K562 (cell line): ENCODE data around the gene NYAP1. TPM values are rescaled to one million over a fixed set of nuclear protein-coding genes. Genes with fewer than 3 reads are reported as not detected.

Experiments
- ATAC-seq: fragments of 200-7000 bp; cut with Tn5 transposase; 3 replicates; pipeline ENCODE4 v1.9.1; 2020; ENCODE audit warnings: moderate library complexity
- BruUV-seq: library from RNA; stranded (reverse); fragments of 400-500 nt; replicated peaks from 2 replicates; lab custom pipeline; 2021; lab: Mats Ljungman, UMichigan
- CTCF ChIA-PET: fragments of 300-600 bp; formaldehyde crosslinking; extraction: SDS; loops from one replicate; lab custom pipeline; 2021; ENCODE audit warnings: low intra/inter-chr PET ratio; lab: Yijun Ruan, JAX
- POLR2A ChIA-PET: fragments of 300-600, 350-650 bp; sonication (Branson Sonifier 250); formaldehyde crosslinking; extraction: SDS; loops from one replicate; lab custom pipeline; 2021; ENCODE audit warnings: antibody characterized with exemption, inconsistent platforms; lab: Yijun Ruan, JAX
- DNase-seq, 4 experiments: peaks; one replicate each; pipeline versions ENCODE4 v3.0.0 to v3.0.0-alpha.2; 2011 to 2018; ENCODE audit warnings: low spot score in 3 of 4, mixed read lengths in 3 of 4; ENCODE audit errors: extremely low read depth in 1 of 4
- FAIRE-seq: peaks from 2 replicates; lab custom pipeline; 2011; peaks lifted over from hg19 to GRCh38; lab: Jason Lieb, UNC
- H2AFZ ChIP-seq: 2 replicates; pipeline ENCODE4 v1.6.0; 2011; ENCODE audit warnings: low read depth, low read length, control low read depth, inconsistent platforms
- H3K27ac ChIP-seq: fragments of 200-600 bp; 3 replicates; pipeline ENCODE4 v1.8.0; 2011; ENCODE audit warnings: low read depth, mild to moderate bottlenecking, control low read depth, inconsistent platforms, low read length, moderate library complexity, mixed read lengths; ENCODE audit errors: extremely low read depth
- H3K27me3 ChIP-seq, 2 experiments: fragments of 300-600 bp in 1 of 2; 2 replicates in 1 of 2; 3 replicates in 1 of 2; pipeline versions ENCODE4 v1.6.0 to v1.8.0; 2011; ENCODE audit warnings: inconsistent platforms in 2 of 2, low read length in 2 of 2, mild to moderate bottlenecking in 1 of 2, mixed read lengths in 1 of 2, moderate library complexity in 1 of 2; ENCODE audit not compliant: control insufficient read depth in 2 of 2, insufficient read depth in 2 of 2
- H3K36me3 ChIP-seq: fragments of 300-600 bp; 3 replicates; pipeline ENCODE4 v1.8.0; 2011; ENCODE audit warnings: mild to moderate bottlenecking, low read length, inconsistent platforms; ENCODE audit not compliant: control insufficient read depth, insufficient read depth
- H3K4me1 ChIP-seq, 2 experiments: fragments of 200-600 bp in 1 of 2; replicated peaks in 1 of 2; 2 replicates in 1 of 2; 3 replicates in 1 of 2; pipeline versions ENCODE4 v1.5.1 to v1.8.0; 2011; ENCODE audit warnings: inconsistent platforms in 2 of 2, low read length in 2 of 2, mild to moderate bottlenecking in 1 of 2, mixed read lengths in 1 of 2, moderate library complexity in 1 of 2; ENCODE audit not compliant: control insufficient read depth in 2 of 2, insufficient read depth in 2 of 2
- H3K4me2 ChIP-seq: 2 replicates; pipeline ENCODE4 v1.6.1; 2011; ENCODE audit warnings: low read length, control low read depth, inconsistent platforms, mixed read lengths; ENCODE audit not compliant: insufficient read depth
- H3K4me3 ChIP-seq: fragments of 200-600 bp; sonication (generic), shearing (Covaris generic); 2 replicates; pipeline ENCODE4 v1.5.1; 2016; ENCODE audit warnings: control low read depth, inconsistent platforms
- H3K79me2 ChIP-seq: fragments of 200-600 bp; 3 replicates; pipeline ENCODE4 v1.8.0; 2011; ENCODE audit warnings: low read length, inconsistent platforms; ENCODE audit not compliant: control insufficient read depth, insufficient read depth
- H3K9ac ChIP-seq, 2 experiments: 2 replicates each; pipeline versions ENCODE4 v1.6.0 to v1.6.1; 2011; ENCODE audit warnings: low read depth in 2 of 2, low read length in 2 of 2, control low read depth in 1 of 2, inconsistent platforms in 1 of 2, mild to moderate bottlenecking in 1 of 2, mixed read lengths in 1 of 2; ENCODE audit not compliant: insufficient read depth in 1 of 2
- H3K9me1 ChIP-seq: one replicate; pipeline ENCODE4 v1.6.0; 2011; ENCODE audit warnings: inconsistent platforms, mild to moderate bottlenecking, low read length, moderate library complexity; ENCODE audit not compliant: control insufficient read depth, insufficient read depth
- H3K9me3 ChIP-seq: replicated peaks from 2 replicates; pipeline ENCODE4 v1.5.1; 2011; ENCODE audit warnings: low read depth, low read length, inconsistent platforms; ENCODE audit not compliant: control insufficient read depth, insufficient read depth
- H4K20me1 ChIP-seq: replicated peaks from 2 replicates; pipeline ENCODE4 v1.6.1; 2011; ENCODE audit warnings: low read length, inconsistent platforms, mixed read lengths; ENCODE audit not compliant: control insufficient read depth, insufficient read depth
- RBM17 ChIP-seq: fragments of 200-400 bp; formaldehyde crosslinking; IDR thresholded peaks from 2 replicates; pipeline ENCODE4 v1.6.1; 2017; ENCODE audit warnings: low read depth, mild to moderate bottlenecking, low read length, borderline replicate concordance
- TAF9B ChIP-seq: fragments of 450-650 bp; IDR thresholded peaks from 2 replicates; pipeline ENCODE4 v1.6.1; 2018; ENCODE audit warnings: mild to moderate bottlenecking; ENCODE audit not compliant: partially characterized antibody
- ZNF699 ChIP-seq: fragments of 250-450 bp; sonication (Bioruptor Pico); IDR thresholded peaks from 2 replicates; pipeline ENCODE4 v1.8.0; 2021; ENCODE audit warnings: mild to moderate bottlenecking, moderate library complexity; ENCODE audit not compliant: insufficient replicate concordance
- WGBS: fragments of 100-300 bp; shearing (Covaris generic); methylation state at CpG from one replicate; pipeline ENCODE4 v1.1.6; 2016; ENCODE audit warnings: low coverage, mixed read lengths; ENCODE audit not compliant: insufficient coverage; ENCODE audit errors: missing lambda C conversion rate; 5-methylcytosine and 5-hydroxymethylcytosine counted together
- in situ Hi-C: fragments of 300-500 bp; cut with MboI; formaldehyde crosslinking; loops from 4 replicates; pipeline ENCODE4 v1.15.0; 2018; ENCODE audit warnings: inconsistent platforms, mixed read lengths
- intact Hi-C: fragments of 100-400 bp; cut with micrococcal nuclease; formaldehyde crosslinking; loops from 2 replicates; pipeline ENCODE4 v1.14.2; 2022
- polyA plus RNA-seq, 8 experiments: library from polyadenylated mRNA; depleted of rRNA in 4 of 8; stranded (reverse) in 5 of 8; unstranded in 3 of 8; fragments of >200 nt; fragmentation: Nextera tagmentation in 2 of 8; fragmentation: Illumina TruSeq in 1 of 8; extraction: Ambion mirVana in 2 of 8; extraction: Trizol in 1 of 8; gene quantifications; 2 replicates each; pipeline versions ENCODE4 v1.2.1 to v1.2.3, GENCODE V29; 2011 to 2014; ENCODE audit warnings: inconsistent platforms in 1 of 8, missing spikeins in 1 of 8
- total RNA-seq, 7 experiments: library from RNA; depleted of rRNA in 6 of 7; stranded (reverse); fragments of >200 nt in 6 of 7; fragmentation: Illumina TruSeq in 2 of 7; extraction: Trizol in 2 of 7; gene quantifications; 2 replicates each; pipeline versions ENCODE4 v1.2.1 to v1.2.3, GENCODE V29; 2011 to 2021; ENCODE audit warnings: low replicate concordance in 1 of 7
- TF ChIP-seq, protein P1 (sequence below): sonication (generic); formaldehyde crosslinking; IDR thresholded peaks from 2 replicates; pipeline ENCODE4 v1.9.0; 2022; ENCODE audit warnings: mild to moderate bottlenecking, missing genetic modification reagents
- TF ChIP-seq, protein P2 (sequence below): fragments of 450-650 bp; formaldehyde crosslinking; IDR thresholded peaks from 2 replicates; pipeline ENCODE4 v1.4.0; 2020; ENCODE audit warnings: mild to moderate bottlenecking
- TF ChIP-seq, protein P3 (sequence below), 2 experiments: IDR thresholded peaks; 2 replicates each; pipeline ENCODE4 v1.6.1; 2012; ENCODE audit warnings: improper control_type of control experiment in 2 of 2, low read depth in 2 of 2, low read length in 2 of 2, borderline replicate concordance in 1 of 2

NYAP1 gene
- total and polyA plus RNA-seq, 9 of the 15 experiments (the other 6 are each of a cell fraction or from before 2014, with no cell fraction given): 0.11 to 0.88 (median 0.22) TPM; not detected in 2

DNA sequence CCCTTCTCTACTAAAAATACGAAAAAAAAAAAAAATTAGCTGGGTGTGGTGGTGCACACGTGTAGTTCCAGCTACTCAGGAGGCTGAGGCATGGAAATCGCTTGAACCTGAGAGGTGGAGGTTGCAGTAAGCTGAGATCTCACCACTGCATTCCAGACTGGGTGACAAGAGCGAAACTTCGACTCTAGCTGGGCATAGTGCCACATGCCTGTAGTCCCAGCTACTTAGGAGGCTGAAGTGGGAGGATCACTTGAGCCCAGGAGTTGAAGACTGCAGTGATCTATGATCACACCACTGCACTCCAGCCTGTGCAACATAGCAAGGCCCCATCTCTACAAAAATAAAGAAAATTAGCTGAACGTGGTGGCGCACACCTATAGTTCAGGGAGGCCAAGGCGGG, 18.4 kb upstream of the NYAP1 start:
- intact Hi-C loops (loop anchor here (5.0 kb wide), 1 partner anchor 387 kb away; the partner anchor contains the start of gene SLC12A9), in situ Hi-C loops (loop anchor here (25.0 kb wide), 1 partner anchor 97 kb away; the partner anchor contains the start of gene SAP25)
- ATAC-seq (no peak), DNase-seq (no peak), FAIRE-seq (peak; percentile 32)
- Histone ChIP-seq H4K20me1 (peaks cover 8% of the 10 kb centered on the region; the same call in 1 of the 2 replicates), H3K4me3 (no peak overlapping the region), H3K36me3 (peaks cover 30% of the 10 kb centered on the region; the same call in 2 of the 3 replicates), H3K4me1 (peaks cover 0 to 26% of the 10 kb centered on the region in 2 experiments; a peak in 4 of 5 replicates), H3K79me2 (peaks cover 3% of the 10 kb centered on the region; the same call in 1 of the 3 replicates), H3K4me2 (no peak overlapping the region), H3K27ac (no peak overlapping the region), H3K27me3 (no peaks in the 10 kb centered on the region), H3K9ac (peak overlapping the region in 1 of 2 experiments; percentile 1; a peak in 1 of 4 replicates), H3K9me1 (no peaks in the 10 kb centered on the region), H2AFZ (no peak overlapping the region), H3K9me3 (no peaks in the 10 kb centered on the region)
- CTCF ChIA-PET: interaction anchor here (1.0 to 3.4 kb wide), 2 partner anchors 14 to 94 kb away, joined by 3 to 10 read pairs; no protein-coding TSS in a partner anchor
- 61% methylated on average over 8 of the region's 8 CpGs for WGBS
- POLR2A ChIA-PET: interaction anchor here (0.7 to 1.1 kb wide), 4 partner anchors 10 to 121 kb away, joined by 3 read pairs; partner anchors contain the start of genes FBXO24 and LRCH4
- TF ChIP-seq, protein P1, sequence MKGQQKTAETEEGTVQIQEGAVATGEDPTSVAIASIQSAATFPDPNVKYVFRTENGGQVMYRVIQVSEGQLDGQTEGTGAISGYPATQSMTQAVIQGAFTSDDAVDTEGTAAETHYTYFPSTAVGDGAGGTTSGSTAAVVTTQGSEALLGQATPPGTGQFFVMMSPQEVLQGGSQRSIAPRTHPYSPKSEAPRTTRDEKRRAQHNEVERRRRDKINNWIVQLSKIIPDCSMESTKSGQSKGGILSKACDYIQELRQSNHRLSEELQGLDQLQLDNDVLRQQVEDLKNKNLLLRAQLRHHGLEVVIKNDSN (CRISPR knock-in tag): 0 out of 2 replicates have a peak, but pooled peaks have one; percentile 8
- TF ChIP-seq, protein P2, sequence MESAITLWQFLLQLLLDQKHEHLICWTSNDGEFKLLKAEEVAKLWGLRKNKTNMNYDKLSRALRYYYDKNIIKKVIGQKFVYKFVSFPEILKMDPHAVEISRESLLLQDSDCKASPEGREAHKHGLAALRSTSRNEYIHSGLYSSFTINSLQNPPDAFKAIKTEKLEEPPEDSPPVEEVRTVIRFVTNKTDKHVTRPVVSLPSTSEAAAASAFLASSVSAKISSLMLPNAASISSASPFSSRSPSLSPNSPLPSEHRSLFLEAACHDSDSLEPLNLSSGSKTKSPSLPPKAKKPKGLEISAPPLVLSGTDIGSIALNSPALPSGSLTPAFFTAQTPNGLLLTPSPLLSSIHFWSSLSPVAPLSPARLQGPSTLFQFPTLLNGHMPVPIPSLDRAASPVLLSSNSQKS (CRISPR knock-in tag): no peak
- TF ChIP-seq ZNF699 (CRISPR knock-in tag): no peak
- TF ChIP-seq RBM17: no peak
- TF ChIP-seq TAF9B: no peak
- TF ChIP-seq, protein P3, sequence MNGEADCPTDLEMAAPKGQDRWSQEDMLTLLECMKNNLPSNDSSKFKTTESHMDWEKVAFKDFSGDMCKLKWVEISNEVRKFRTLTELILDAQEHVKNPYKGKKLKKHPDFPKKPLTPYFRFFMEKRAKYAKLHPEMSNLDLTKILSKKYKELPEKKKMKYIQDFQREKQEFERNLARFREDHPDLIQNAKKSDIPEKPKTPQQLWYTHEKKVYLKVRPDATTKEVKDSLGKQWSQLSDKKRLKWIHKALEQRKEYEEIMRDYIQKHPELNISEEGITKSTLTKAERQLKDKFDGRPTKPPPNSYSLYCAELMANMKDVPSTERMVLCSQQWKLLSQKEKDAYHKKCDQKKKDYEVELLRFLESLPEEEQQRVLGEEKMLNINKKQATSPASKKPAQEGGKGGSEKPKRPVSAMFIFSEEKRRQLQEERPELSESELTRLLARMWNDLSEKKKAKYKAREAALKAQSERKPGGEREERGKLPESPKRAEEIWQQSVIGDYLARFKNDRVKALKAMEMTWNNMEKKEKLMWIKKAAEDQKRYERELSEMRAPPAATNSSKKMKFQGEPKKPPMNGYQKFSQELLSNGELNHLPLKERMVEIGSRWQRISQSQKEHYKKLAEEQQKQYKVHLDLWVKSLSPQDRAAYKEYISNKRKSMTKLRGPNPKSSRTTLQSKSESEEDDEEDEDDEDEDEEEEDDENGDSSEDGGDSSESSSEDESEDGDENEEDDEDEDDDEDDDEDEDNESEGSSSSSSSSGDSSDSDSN (IDR thresholded peaks at IDR 0.05; ENCODE audit: borderline replicate concordance in 1 of 2, low read depth in 2 of 2, low read length in 2 of 2): no peak
- no TSS peak for BruUV-seq
